Neural progenitor cell (in vitro differentiated cells): Measurements from ENCODE around the gene CA5A.

ENCODE experiments used
- CTCF ChIP-seq: fragments of 200-600 bp; sonication (generic); IDR thresholded peaks from 2 replicates; pipeline ENCODE4 v1.5.1; 2017; ENCODE audit warnings: antibody characterized with exemption, mild to moderate bottlenecking
- EZH2 ChIP-seq: fragments of 200-600 bp; sonication (generic); IDR thresholded peaks from 2 replicates; pipeline ENCODE4 v1.6.1; 2017; ENCODE audit warnings: antibody characterized with exemption, mild to moderate bottlenecking, moderate library complexity
- EZH2phosphoT487 ChIP-seq: fragments of 200-600 bp; sonication (generic); IDR thresholded peaks from 2 replicates; pipeline ENCODE4 v1.6.1; 2017; ENCODE audit warnings: antibody characterized with exemption

DNA sequence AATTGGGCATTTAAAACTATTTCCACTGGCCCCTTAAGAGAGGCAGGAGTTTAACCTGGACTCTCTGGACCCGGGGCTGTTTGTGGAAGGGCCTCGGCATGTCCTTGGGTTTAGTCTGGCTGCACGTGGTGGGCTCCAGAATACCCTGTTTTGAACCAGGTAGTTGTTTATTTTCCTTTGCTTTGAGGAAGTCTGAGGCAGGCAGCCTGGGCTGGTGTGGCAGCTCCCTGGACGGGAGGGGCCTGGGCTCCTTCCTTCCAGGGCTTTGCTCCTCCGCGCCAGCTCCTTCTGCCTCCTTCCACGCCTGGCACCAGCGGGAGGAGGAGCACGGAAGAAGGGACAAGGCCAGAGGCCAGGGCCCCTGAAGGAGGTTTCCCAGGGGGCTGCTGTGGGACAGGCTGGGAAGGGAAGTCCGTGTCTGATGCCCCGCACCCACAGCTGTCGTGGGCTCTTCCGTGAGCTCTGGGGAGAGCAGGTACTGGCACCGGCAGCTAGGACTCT, 30.4 kb upstream of the CA5A start:
- TF ChIP-seq CTCF (no peak), EZH2 (no peak), EZH2phosphoT487 (no peak)
